Mesothelial cell of epicardium (in vitro differentiated cells): ENCODE measurements around the gene SLC9A9. TPM values are rescaled to one million over a fixed set of nuclear protein-coding genes. Genes with fewer than 3 reads are reported as not detected.

Source experiments
- DNase-seq, 2 experiments: peaks; one replicate each; pipeline ENCODE4 v3.0.0; 2021; ENCODE audit warnings: low spot score in 2 of 2; ENCODE audit not compliant: unreplicated experiment in 2 of 2
- H3K27ac Mint-ChIP-seq: 2 replicates; pipeline ENCODE4 v1.8.0; 2021; ENCODE audit warnings: mixed read lengths
- H3K27me3 Mint-ChIP-seq: 2 replicates; pipeline ENCODE4 v1.8.0; 2021; ENCODE audit warnings: low read depth, mixed read lengths
- H3K36me3 Mint-ChIP-seq: 2 replicates; pipeline ENCODE4 v1.8.0; 2021; ENCODE audit warnings: mixed read lengths
- H3K4me1 Mint-ChIP-seq: 2 replicates; pipeline ENCODE4 v1.8.0; 2021; ENCODE audit warnings: mixed read lengths
- H3K4me3 Mint-ChIP-seq: 2 replicates; pipeline ENCODE4 v1.8.0; 2021; ENCODE audit warnings: mild to moderate bottlenecking, moderate library complexity, mixed read lengths
- H3K9me3 Mint-ChIP-seq: 2 replicates; pipeline ENCODE4 v1.8.0; 2021; ENCODE audit warnings: mixed read lengths
- total RNA-seq: library from RNA; stranded (reverse); gene quantifications from 3 replicates; pipeline ENCODE4 v1.2.1, GENCODE V29; 2021
- TF ChIP-seq, protein P1 (sequence below): fragments of 200-600 bp; sonication (generic); IDR thresholded peaks from one replicate; pipeline ENCODE4 v1.5.0; 2021; ENCODE audit warnings: antibody characterized with exemption; ENCODE audit not compliant: unreplicated experiment

SLC9A9 gene
- total RNA-seq, 1 donor from 2014 or later: 2.7 TPM

DNA sequence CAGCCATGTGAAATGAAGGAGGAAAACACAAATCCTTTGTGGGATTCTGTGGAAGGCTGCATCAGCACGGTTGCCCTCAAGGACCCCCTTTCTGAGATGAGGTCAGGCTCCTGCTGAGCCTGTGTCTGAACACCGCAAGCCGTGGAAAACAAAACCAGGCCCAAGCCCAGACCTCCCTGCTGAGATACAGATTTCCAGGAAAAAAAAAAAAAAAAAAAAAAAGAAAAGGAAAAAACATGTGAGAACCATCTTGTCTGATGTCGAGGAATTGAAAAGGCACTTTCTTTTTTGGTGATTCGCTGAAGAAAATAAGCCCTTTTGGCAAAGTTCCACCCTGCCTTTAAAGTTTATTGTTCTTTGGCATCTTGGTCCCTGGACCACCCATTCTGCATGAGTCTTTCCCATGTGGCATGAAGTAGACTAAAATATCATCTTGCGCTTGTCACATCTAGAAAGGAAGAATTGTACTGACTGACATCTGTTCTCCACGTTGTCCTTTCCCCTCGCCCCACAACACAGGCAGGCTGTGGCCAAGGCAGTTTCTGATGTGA, 611.1 kb downstream of the SLC9A9 start:
- H3K27me3 Mint-ChIP-seq: no peaks in the 10 kb centered on the region
- no peak overlapping the region for H3K27ac Mint-ChIP-seq
- no peaks in the 10 kb centered on the region for H3K36me3 Mint-ChIP-seq
- TF ChIP-seq, protein P1, sequence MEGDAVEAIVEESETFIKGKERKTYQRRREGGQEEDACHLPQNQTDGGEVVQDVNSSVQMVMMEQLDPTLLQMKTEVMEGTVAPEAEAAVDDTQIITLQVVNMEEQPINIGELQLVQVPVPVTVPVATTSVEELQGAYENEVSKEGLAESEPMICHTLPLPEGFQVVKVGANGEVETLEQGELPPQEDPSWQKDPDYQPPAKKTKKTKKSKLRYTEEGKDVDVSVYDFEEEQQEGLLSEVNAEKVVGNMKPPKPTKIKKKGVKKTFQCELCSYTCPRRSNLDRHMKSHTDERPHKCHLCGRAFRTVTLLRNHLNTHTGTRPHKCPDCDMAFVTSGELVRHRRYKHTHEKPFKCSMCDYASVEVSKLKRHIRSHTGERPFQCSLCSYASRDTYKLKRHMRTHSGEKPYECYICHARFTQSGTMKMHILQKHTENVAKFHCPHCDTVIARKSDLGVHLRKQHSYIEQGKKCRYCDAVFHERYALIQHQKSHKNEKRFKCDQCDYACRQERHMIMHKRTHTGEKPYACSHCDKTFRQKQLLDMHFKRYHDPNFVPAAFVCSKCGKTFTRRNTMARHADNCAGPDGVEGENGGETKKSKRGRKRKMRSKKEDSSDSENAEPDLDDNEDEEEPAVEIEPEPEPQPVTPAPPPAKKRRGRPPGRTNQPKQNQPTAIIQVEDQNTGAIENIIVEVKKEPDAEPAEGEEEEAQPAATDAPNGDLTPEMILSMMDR: no peak
- no peak for DNase-seq
- peaks cover 13% of the 10 kb centered on the region for H3K9me3 Mint-ChIP-seq
- peaks cover 20% of the 10 kb centered on the region for H3K4me1 Mint-ChIP-seq
- H3K4me3 Mint-ChIP-seq: no peak overlapping the region

DNA sequence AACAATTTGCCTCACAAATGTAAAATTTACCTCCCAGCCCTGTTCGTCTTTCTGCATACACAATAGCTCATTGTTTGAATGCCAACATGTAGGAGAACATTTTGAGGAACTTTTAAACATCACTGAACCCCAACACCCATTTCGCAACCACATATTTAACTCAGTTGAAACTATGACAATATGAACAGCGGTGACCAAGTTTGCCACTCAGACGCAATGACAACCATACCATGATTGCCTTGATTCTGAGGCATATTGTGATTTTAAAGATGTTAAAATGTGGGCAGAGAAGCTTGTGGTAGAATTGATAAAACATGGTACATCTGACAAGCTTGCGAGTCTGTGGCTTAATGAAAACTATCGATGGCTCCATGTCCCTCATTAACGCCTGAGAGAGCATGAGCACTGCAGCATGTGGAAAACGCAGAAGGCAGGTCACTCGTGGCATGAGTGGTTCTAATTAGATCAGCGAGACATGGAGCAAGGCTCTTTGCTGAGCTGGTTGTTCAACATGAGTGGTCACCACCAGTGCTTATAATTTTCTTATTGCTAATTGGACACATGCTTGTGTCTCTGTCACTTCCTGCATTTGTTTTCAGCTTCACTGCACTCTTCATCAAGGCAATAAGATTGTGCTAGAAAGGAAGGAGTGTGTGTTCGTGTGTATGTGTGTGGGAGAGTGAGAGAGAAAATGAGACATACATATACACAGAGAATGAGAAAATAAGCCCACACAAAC, 611.9 kb downstream of the SLC9A9 start:
- DNase-seq: no peak
- Mint-ChIP-seq H3K4me1 (peaks cover 15% of the 10 kb centered on the region), H3K9me3 (peaks cover 13% of the 10 kb centered on the region), H3K27me3 (no peaks in the 10 kb centered on the region), H3K27ac (no peak overlapping the region), H3K36me3 (no peaks in the 10 kb centered on the region), H3K4me3 (no peak overlapping the region)
- TF ChIP-seq, protein P1: no peak

DNA sequence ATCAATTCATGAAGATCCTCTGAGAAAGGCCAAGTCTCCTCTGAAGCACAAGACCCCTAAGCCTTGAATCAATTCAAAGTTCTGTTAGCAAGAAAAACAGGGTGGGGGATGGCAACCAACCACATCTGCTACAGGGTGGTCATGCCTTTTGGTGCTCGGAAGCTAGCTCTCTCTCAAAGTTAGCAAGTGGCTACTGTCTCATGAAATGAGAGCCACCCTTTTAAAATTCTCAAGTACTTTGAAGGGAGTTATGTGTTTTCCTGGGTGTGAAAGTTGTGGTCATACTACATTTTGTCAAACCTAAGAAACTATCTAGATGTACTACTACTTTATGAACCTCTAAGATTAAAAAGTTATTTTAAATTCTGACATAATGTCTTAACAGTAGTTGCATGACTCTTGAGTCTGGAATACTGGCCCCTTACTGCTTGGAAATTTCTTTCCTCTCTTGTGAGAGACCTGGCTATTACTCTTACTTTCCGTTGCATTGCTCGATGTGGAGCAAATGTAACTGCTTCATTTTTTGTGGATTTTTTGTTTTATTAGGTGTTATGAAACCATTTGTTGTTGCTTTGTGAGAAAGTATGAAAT, 612.6 kb downstream of the SLC9A9 start:
- Mint-ChIP-seq H3K4me1 (peaks cover 9% of the 10 kb centered on the region), H3K27ac (no peak overlapping the region), H3K4me3 (no peak overlapping the region), H3K9me3 (peaks cover 13% of the 10 kb centered on the region), H3K36me3 (no peaks in the 10 kb centered on the region), H3K27me3 (no peaks in the 10 kb centered on the region)
- no peak for DNase-seq
- TF ChIP-seq, protein P1: no peak

DNA sequence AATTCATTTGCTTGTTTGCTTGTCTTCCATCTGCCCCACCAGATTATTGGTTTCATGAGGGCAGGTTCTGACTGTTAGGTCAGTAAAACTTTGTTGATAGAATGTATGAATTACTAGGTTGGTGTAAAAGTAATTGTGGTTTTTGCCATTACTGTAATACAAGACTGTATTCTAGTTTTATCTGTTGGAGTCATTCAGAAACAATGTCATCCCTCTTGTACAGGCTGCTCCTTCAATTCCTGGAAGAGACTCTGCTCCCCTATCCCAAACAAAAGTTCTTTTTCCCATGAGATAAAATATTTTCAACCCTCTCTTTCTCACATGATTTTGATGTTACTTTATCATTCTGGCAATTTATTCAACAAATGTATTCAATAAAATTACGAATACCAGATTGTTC, 613.7 kb downstream of the SLC9A9 start:
- peaks cover 13% of the 10 kb centered on the region for H3K9me3 Mint-ChIP-seq
- H3K27me3 Mint-ChIP-seq: no peaks in the 10 kb centered on the region
- no peaks in the 10 kb centered on the region for H3K36me3 Mint-ChIP-seq
- TF ChIP-seq, protein P1: no peak
- DNase-seq: no peak
- no peak overlapping the region for H3K27ac Mint-ChIP-seq
- H3K4me3 Mint-ChIP-seq: no peak overlapping the region
- H3K4me1 Mint-ChIP-seq: peaks cover 6% of the 10 kb centered on the region

DNA sequence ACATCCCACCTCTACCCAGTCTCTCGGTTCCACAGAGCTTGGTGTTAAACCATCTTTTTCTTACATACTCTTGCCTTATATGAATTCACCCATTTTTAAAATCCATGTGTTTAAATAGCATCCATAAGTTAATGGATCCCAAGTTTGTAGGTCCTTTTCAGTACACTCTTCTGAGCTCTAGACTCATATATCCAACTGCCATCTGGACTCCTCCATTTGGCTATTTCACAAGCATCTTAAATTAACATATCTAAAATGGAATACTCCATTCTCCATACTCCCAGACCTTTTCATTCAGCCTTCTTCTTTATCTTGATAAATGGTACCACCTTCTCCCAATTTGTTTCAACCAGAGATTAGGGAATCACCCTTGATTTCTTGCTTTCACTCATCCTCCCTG, 615.3 kb downstream of the SLC9A9 start:
- H3K36me3 Mint-ChIP-seq: no peaks in the 10 kb centered on the region
- no peak for DNase-seq
- TF ChIP-seq, protein P1: no peak
- H3K27ac Mint-ChIP-seq: no peak overlapping the region
- H3K27me3 Mint-ChIP-seq: no peaks in the 10 kb centered on the region
- peaks cover 9% of the 10 kb centered on the region for H3K9me3 Mint-ChIP-seq
- no peaks in the 10 kb centered on the region for H3K4me1 Mint-ChIP-seq
- no peak overlapping the region for H3K4me3 Mint-ChIP-seq
